ENCODE measurements around the gene TPCN2.

TPCN2 gene

DNA sequence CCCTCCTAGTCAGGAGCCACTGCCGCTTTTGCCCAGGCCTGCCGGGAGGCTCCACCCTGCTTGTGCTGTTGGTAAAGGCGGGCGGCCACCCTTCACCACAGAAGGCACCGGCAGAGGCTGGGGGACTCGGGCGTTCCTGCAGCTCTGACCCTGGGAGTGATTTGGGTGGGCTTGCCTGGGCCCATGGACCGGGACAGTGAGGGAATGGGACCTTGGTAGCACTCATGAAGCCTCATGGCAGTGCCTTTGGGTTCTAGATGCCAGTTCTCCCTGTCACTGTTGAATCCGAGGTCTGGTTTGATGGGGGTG, 4.4 kb downstream of the TPCN2 start:
- Histone ChIP-seq H3K27ac (no peak overlapping the region), H3K36me3 (ENCODE audit: control insufficient read depth, insufficient read depth, low read length) (no peaks in the 10 kb centered on the region), H3K4me1 (no peaks in the 10 kb centered on the region), H2AFZ (no peak overlapping the region), H3K27me3 (ENCODE audit: control insufficient read depth, insufficient read depth, low read length) (no peaks in the 10 kb centered on the region), H3K9ac (no peak overlapping the region), H3K4me2 (ENCODE audit: low read length) (no peak overlapping the region), H3K79me2 (no peaks in the 10 kb centered on the region), H3K4me3 (ENCODE audit: low read depth, low read length) (no peak overlapping the region), H3K9me3 (ENCODE audit: control insufficient read depth, low read length) (no peaks in the 10 kb centered on the region)
- TF ChIP-seq, protein P1, sequence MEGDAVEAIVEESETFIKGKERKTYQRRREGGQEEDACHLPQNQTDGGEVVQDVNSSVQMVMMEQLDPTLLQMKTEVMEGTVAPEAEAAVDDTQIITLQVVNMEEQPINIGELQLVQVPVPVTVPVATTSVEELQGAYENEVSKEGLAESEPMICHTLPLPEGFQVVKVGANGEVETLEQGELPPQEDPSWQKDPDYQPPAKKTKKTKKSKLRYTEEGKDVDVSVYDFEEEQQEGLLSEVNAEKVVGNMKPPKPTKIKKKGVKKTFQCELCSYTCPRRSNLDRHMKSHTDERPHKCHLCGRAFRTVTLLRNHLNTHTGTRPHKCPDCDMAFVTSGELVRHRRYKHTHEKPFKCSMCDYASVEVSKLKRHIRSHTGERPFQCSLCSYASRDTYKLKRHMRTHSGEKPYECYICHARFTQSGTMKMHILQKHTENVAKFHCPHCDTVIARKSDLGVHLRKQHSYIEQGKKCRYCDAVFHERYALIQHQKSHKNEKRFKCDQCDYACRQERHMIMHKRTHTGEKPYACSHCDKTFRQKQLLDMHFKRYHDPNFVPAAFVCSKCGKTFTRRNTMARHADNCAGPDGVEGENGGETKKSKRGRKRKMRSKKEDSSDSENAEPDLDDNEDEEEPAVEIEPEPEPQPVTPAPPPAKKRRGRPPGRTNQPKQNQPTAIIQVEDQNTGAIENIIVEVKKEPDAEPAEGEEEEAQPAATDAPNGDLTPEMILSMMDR (IDR thresholded peaks at IDR 0.05) = no peak

DNA sequence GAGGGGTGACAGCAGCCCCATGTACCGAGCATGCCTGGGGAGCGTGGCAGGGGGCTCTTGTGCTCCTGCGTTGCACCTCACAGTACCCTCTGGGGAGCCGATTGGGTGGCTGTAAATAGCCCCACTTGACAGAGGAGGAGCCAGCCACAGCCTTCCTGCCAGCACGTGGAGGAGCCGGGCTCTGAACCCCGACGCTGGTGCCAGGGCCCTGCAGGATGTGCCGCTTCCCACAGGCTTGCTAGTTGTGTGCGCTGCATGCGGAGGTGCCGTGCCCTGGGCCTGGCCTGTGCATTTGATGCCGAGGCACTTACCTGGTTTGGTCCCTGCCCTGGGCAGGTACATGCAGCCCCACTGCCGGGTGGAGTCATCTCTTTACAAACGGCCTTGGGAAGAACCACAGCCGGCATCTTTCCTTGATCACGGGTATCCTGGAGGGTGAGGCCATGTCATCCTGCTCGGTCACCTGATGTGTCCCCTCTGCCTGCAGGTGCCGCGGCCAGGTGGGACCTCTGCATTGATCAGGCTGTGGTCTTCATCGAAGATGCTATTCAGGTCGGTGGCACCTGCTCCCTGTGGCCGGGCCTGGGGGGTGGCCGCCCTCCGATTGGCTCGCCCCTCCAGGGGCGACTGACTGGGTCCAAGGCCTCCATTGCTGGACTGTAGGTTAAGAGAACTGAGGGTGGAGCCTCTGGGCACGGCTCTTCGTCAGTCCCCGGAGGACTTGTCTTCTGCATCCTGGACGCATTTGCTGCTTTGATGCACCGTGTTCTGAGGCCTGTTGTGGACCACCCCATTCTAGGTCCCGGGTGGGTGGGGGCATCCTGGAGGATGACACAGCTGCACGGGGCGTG, 5.0 kb downstream of the TPCN2 start:
- no peak overlapping the region for H3K27ac ChIP-seq
- H3K36me3 ChIP-seq (ENCODE audit: control insufficient read depth, insufficient read depth, low read length) = no peaks in the 10 kb centered on the region
- no peak overlapping the region for H2AFZ ChIP-seq
- H3K4me2 ChIP-seq (ENCODE audit: low read length) = no peak overlapping the region
- no peaks in the 10 kb centered on the region for H3K79me2 ChIP-seq
- no peak overlapping the region for H3K9ac ChIP-seq
- H3K9me3 ChIP-seq (ENCODE audit: control insufficient read depth, low read length) = no peaks in the 10 kb centered on the region
- no peak overlapping the region for H3K4me3 ChIP-seq (ENCODE audit: low read depth, low read length)
- TF ChIP-seq, protein P1 (IDR thresholded peaks at IDR 0.05) = no peak
- no peaks in the 10 kb centered on the region for H3K4me1 ChIP-seq
- H3K27me3 ChIP-seq (ENCODE audit: control insufficient read depth, insufficient read depth, low read length) = no peaks in the 10 kb centered on the region

DNA sequence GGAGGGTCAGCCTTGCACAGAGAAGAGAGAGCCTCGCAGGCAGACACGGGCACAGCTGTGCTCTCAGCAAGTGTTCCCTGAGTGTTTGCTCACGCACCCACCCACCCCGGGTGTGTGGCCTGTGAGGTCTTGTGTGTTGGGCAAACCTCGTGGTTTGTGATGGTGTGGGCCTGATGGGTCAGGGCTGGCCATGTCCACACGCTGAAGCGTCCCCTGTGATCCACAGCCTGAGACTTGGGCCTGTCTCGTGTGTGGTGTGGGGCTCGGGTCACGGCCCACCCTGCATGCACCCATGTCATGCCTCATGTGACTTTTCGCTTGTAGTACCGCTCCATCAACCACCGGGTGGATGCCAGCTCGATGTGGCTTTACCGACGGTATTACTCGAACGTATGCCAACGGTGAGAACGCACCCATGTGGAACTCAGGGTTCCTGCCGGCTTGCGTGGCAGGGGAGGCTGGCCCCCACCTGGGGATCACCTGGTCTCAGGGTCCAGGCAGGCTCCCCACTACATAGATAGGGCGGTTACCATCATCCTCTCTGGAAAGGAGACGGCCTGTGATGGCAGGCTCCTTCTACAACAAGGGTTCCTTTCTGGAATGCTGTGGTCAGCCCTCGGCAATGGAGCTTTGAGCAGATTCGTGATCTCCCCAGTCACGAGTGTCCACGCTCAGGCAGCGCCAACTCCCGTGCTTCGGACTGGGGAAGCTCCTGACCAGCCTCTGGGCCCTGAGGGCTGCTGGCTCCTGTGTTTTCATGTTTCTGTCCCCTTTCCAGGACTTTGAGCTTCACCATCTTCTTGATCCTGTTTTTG, 5.9 kb downstream of the TPCN2 start:
- no peak overlapping the region for H3K9ac ChIP-seq
- no peaks in the 10 kb centered on the region for H3K79me2 ChIP-seq
- no peak overlapping the region for H3K4me2 ChIP-seq (ENCODE audit: low read length)
- no peak overlapping the region for H2AFZ ChIP-seq
- TF ChIP-seq, protein P1 (IDR thresholded peaks at IDR 0.05) = no peak
- H3K27ac ChIP-seq = no peak overlapping the region
- H3K4me1 ChIP-seq = no peaks in the 10 kb centered on the region
- no peaks in the 10 kb centered on the region for H3K27me3 ChIP-seq (ENCODE audit: control insufficient read depth, insufficient read depth, low read length)
- H3K36me3 ChIP-seq (ENCODE audit: control insufficient read depth, insufficient read depth, low read length) = no peaks in the 10 kb centered on the region
- no peaks in the 10 kb centered on the region for H3K9me3 ChIP-seq (ENCODE audit: control insufficient read depth, low read length)
- H3K4me3 ChIP-seq (ENCODE audit: low read depth, low read length) = no peak overlapping the region

DNA sequence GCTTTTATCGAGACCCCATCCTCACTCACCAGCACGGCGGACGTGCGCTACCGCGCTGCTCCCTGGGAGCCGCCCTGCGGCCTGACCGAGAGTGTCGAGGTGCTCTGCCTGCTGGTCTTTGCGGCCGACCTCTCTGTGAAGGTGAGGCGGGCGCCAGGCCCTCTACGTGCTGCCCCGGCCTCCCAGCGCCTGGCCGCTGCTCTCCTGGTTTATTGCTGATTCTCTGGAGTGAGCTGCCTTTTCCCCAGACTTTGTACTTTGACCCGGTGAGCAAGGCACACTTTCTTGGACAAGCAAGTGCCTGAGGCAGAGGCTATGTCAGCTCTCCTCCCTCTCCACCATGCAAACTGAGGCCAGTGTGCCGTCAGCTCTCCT, 6.5 kb downstream of the TPCN2 start:
- Histone ChIP-seq H3K9me3 (ENCODE audit: control insufficient read depth, low read length) (no peaks in the 10 kb centered on the region), H3K4me3 (ENCODE audit: low read depth, low read length) (no peak overlapping the region), H2AFZ (no peak overlapping the region), H3K27me3 (ENCODE audit: control insufficient read depth, insufficient read depth, low read length) (no peaks in the 10 kb centered on the region), H3K4me2 (ENCODE audit: low read length) (no peak overlapping the region), H3K4me1 (no peaks in the 10 kb centered on the region), H3K9ac (no peak overlapping the region), H3K36me3 (ENCODE audit: control insufficient read depth, insufficient read depth, low read length) (no peaks in the 10 kb centered on the region), H3K27ac (no peak overlapping the region), H3K79me2 (no peaks in the 10 kb centered on the region)
- TF ChIP-seq, protein P1 (IDR thresholded peaks at IDR 0.05) = no peak
